ENCODE measurements around the gene COL25A1.
"Not testable (repeated sequence)": the region's sequence is repeated elsewhere in the genome, so short reads cannot be mapped to it uniquely, and the experiment has no call there.

Gene COL25A1

GRCh38 chr4:108893468-108893867 lies 409.0 kb downstream of the COL25A1 start:
- no peak for DNase-seq

GRCh38 chr4:108891896-108892590 lies 410.4 kb downstream of the COL25A1 start:
- no peak for DNase-seq

GRCh38 chr4:108890484-108890881 lies 412.0 kb downstream of the COL25A1 start:
- no peak for DNase-seq

- DNase-seq = no peak
Measured at GRCh38 chr4:108889696-108890483, 412.6 kb downstream of the COL25A1 start.

GRCh38 chr4:108888769-108889168 lies 413.7 kb downstream of the COL25A1 start:
- no peak for DNase-seq

GRCh38 chr4:108887034-108887433 lies 415.4 kb downstream of the COL25A1 start:
- DNase-seq = no peak

GRCh38 chr4:108885211-108885610 lies 417.2 kb downstream of the COL25A1 start:
- DNase-seq = no peak

- no peak for DNase-seq
Measured at GRCh38 chr4:108884596-108884995, 417.9 kb downstream of the COL25A1 start.

GRCh38 chr4:108881986-108882385 lies 420.5 kb downstream of the COL25A1 start:
- DNase-seq = no peak

GRCh38 chr4:108881190-108881589 lies 421.3 kb downstream of the COL25A1 start:
- no peak for DNase-seq

GRCh38 chr4:108878806-108879205 lies 423.7 kb downstream of the COL25A1 start:
- no peak for DNase-seq

GRCh38 chr4:108877821-108878220 lies 424.6 kb downstream of the COL25A1 start:
- DNase-seq = no peak

GRCh38 chr4:108874806-108875205 lies 427.7 kb downstream of the COL25A1 start:
- DNase-seq = no peak

GRCh38 chr4:108869970-108870369 lies 432.5 kb downstream of the COL25A1 start:
- not testable (repeated sequence) for DNase-seq

- DNase-seq = no peak
Measured at GRCh38 chr4:108868606-108869227, 433.7 kb downstream of the COL25A1 start.

- DNase-seq = no peak
Measured at GRCh38 chr4:108867476-108867875, 435.0 kb downstream of the COL25A1 start.

- no peak for DNase-seq
Measured at GRCh38 chr4:108861334-108861733, 441.1 kb downstream of the COL25A1 start.

GRCh38 chr4:108854786-108855185 lies 447.7 kb downstream of the COL25A1 start:
- DNase-seq = no peak

- DNase-seq = no peak
Measured at GRCh38 chr4:108852691-108853090, 449.8 kb downstream of the COL25A1 start.

GRCh38 chr4:108851366-108851765 lies 451.1 kb downstream of the COL25A1 start:
- no peak for DNase-seq

GRCh38 chr4:108850219-108850649 lies 452.2 kb downstream of the COL25A1 start:
- DNase-seq = no peak

GRCh38 chr4:108849611-108850168 lies 452.8 kb downstream of the COL25A1 start:
- DNase-seq = no peak

- DNase-seq = no peak
Measured at GRCh38 chr4:108846568-108846967, 455.9 kb downstream of the COL25A1 start.

Data from CD4-positive, alpha-beta T cell treated with Interleukin-15 for 1 hour (primary cell).